ENCODE measurements around the gene GRAP2. TPM values are rescaled to one million over a fixed set of nuclear protein-coding genes. Genes with fewer than 3 reads are reported as not detected.

GRAP2 gene
- total and polyA plus RNA-seq, 2 of the 4 experiments (the other 2 are of a cell fraction): not detected

DNA sequence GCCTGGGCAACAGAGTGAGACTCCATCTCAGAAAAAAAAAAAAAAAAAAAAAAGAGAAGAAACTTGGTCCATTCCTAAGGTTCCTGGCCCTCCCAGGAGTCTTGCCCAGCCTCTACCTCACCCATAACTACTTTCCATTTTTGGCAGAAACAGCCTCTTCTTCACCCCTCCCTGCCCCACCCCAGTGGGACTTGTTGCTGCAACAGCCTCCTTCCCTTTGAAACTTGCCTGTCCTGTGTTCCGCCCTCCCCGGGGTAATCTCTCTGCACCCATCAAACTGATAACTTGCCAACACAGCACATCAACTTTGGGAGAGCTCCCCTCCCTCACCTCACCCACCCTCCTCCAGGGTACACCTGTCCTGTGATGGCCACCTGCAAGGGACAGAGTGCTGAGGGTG lies 83.9 kb downstream of the GRAP2 start:
- Histone ChIP-seq H3K4me2 (ENCODE audit: low read depth, low read length) (no peak overlapping the region), H2AK9ac (replicated peaks; ENCODE audit: low read depth, low read length, poor library complexity) (peak overlapping the region; percentile 5), H3K14ac (replicated peaks; ENCODE audit: low read depth, low read length) (no peak overlapping the region), H3K9me1 (ENCODE audit: insufficient read depth, low read length) (no peaks in the 10 kb centered on the region), H3K4me1 (ENCODE audit: control insufficient read depth, insufficient read depth, low read length) (no peaks in the 10 kb centered on the region), H3K27ac (ENCODE audit: insufficient read depth, low read length) (no peak overlapping the region), H3K56ac (ENCODE audit: extremely low read depth, insufficient read depth, low read length) (no peak overlapping the region), H3K4ac (ENCODE audit: low read depth, low read length) (no peak overlapping the region), H3K27me3 (ENCODE audit: control insufficient read depth, insufficient read depth, low read length) (peaks cover 60% of the 10 kb centered on the region), H4K5ac (ENCODE audit: low read depth, low read length) (no peak overlapping the region), H3K79me1 (ENCODE audit: low read depth in 1 of 2, low read length in 2 of 2) (no peaks in the 10 kb centered on the region), H2BK20ac (ENCODE audit: low read depth, low read length) (no peak overlapping the region), H2AK5ac (ENCODE audit: low read depth, low read length) (no peak overlapping the region), H3K23ac (ENCODE audit: low read depth, low read length) (no peak overlapping the region), H2AFZ (replicated peaks; ENCODE audit: low read length, poor library complexity) (no peak overlapping the region), H3K9ac (ENCODE audit: low read depth, low read length) (no peak overlapping the region), H4K91ac (ENCODE audit: insufficient read depth, low read depth, low read length) (no peak overlapping the region), H4K8ac (ENCODE audit: low read depth in 2 of 2, low read length in 2 of 2) (no peak overlapping the region), H3K9me3 (ENCODE audit: control insufficient read depth, insufficient read depth, low read length) (no peaks in the 10 kb centered on the region), H2BK5ac (ENCODE audit: low read depth, low read length, poor library complexity, severe bottlenecking) (no peak overlapping the region), H3K36me3 (ENCODE audit: control insufficient read depth, insufficient read depth, low read length) (no peaks in the 10 kb centered on the region), H3K18ac (ENCODE audit: low read depth, low read length) (no peak overlapping the region), H2BK15ac (ENCODE audit: low read depth, low read length) (no peak overlapping the region), H2BK120ac (ENCODE audit: low read depth, low read length) (no peak overlapping the region), H4K20me1 (ENCODE audit: insufficient read depth, low read length) (no peaks in the 10 kb centered on the region), H3K4me3 (ENCODE audit: insufficient read depth, low read depth, low read length) (no peak overlapping the region)
- ChIA-PET CTCF (no interaction called here), POLR2A (ENCODE audit: unreplicated experiment) (no interaction called here)
- TF ChIP-seq SMC3 (IDR thresholded peaks at IDR 0.05; ENCODE audit: low read depth, low read length) (no peak), BHLHE40 (IDR thresholded peaks at IDR 0.05; ENCODE audit: low read depth, low read length) (no peak), CHD1 (IDR thresholded peaks at IDR 0.05; ENCODE audit: low read depth, low read length) (no peak), RCOR1 (IDR thresholded peaks at IDR 0.05; ENCODE audit: insufficient replicate concordance, low read length) (no peak), MAFK (IDR thresholded peaks at IDR 0.05; ENCODE audit: low read depth, low read length) (no peak), RFX5 (IDR thresholded peaks at IDR 0.05; ENCODE audit: low read depth, low read length) (no peak), MAZ (IDR thresholded peaks at IDR 0.05; ENCODE audit: borderline replicate concordance, low read depth, low read length) (no peak), FOS (IDR thresholded peaks at IDR 0.05; ENCODE audit: low read depth, low read length) (no peak)
- ATAC-seq (ENCODE audit: low read depth) (no peak), DNase-seq (no peak)
- intact Hi-C loops (cut with micrococcal nuclease) (no loop called here), dilution Hi-C loops (cut with HindIII; ENCODE audit: low sequenced_read_pairs, unreplicated experiment) (no loop called here), in situ Hi-C loops (cut with MboI; ENCODE audit: low sequenced_read_pairs) (no loop called here)
- BruUV-seq (replicated peaks): no TSS peak
- WGBS, 2 experiments (ENCODE audit: extremely low coverage in 2 of 2, insufficient read length in 1 of 2): 83% methylated on average over 2 of the region's 2 CpGs; no CpG with 5 or more reads in 1 of the 2 experiments
